K562 (cell line): ENCODE results near the gene NTRK3. TPM values are rescaled to one million over a fixed set of nuclear protein-coding genes. Genes with fewer than 3 reads are reported as not detected.

Experiments
- ATAC-seq: fragments of 200-7000 bp; cut with Tn5 transposase; 3 replicates; pipeline ENCODE4 v1.9.1; 2020; ENCODE audit warnings: moderate library complexity
- BruUV-seq: library from RNA; stranded (reverse); fragments of 400-500 nt; replicated peaks from 2 replicates; lab custom pipeline; 2021; lab: Mats Ljungman, UMichigan
- CTCF ChIA-PET: fragments of 300-600 bp; formaldehyde crosslinking; extraction: SDS; loops from one replicate; lab custom pipeline; 2021; ENCODE audit warnings: low intra/inter-chr PET ratio; lab: Yijun Ruan, JAX
- POLR2A ChIA-PET: fragments of 300-600, 350-650 bp; sonication (Branson Sonifier 250); formaldehyde crosslinking; extraction: SDS; loops from one replicate; lab custom pipeline; 2021; ENCODE audit warnings: antibody characterized with exemption, inconsistent platforms; lab: Yijun Ruan, JAX
- DNase-seq, 4 experiments: peaks; one replicate each; pipeline versions ENCODE4 v3.0.0 to v3.0.0-alpha.2; 2011 to 2018; ENCODE audit warnings: low spot score in 3 of 4, mixed read lengths in 3 of 4; ENCODE audit errors: extremely low read depth in 1 of 4
- FAIRE-seq: peaks from 2 replicates; lab custom pipeline; 2011; peaks lifted over from hg19 to GRCh38; lab: Jason Lieb, UNC
- H2AFZ ChIP-seq: 2 replicates; pipeline ENCODE4 v1.6.0; 2011; ENCODE audit warnings: low read depth, low read length, control low read depth, inconsistent platforms
- H3K27ac ChIP-seq: fragments of 200-600 bp; 3 replicates; pipeline ENCODE4 v1.8.0; 2011; ENCODE audit warnings: low read depth, mild to moderate bottlenecking, control low read depth, inconsistent platforms, low read length, moderate library complexity, mixed read lengths; ENCODE audit errors: extremely low read depth
- H3K27me3 ChIP-seq, 2 experiments: fragments of 300-600 bp in 1 of 2; 2 replicates in 1 of 2; 3 replicates in 1 of 2; pipeline versions ENCODE4 v1.6.0 to v1.8.0; 2011; ENCODE audit warnings: inconsistent platforms in 2 of 2, low read length in 2 of 2, mild to moderate bottlenecking in 1 of 2, mixed read lengths in 1 of 2, moderate library complexity in 1 of 2; ENCODE audit not compliant: control insufficient read depth in 2 of 2, insufficient read depth in 2 of 2
- H3K36me3 ChIP-seq: fragments of 300-600 bp; 3 replicates; pipeline ENCODE4 v1.8.0; 2011; ENCODE audit warnings: mild to moderate bottlenecking, low read length, inconsistent platforms; ENCODE audit not compliant: control insufficient read depth, insufficient read depth
- H3K4me1 ChIP-seq, 2 experiments: fragments of 200-600 bp in 1 of 2; replicated peaks in 1 of 2; 2 replicates in 1 of 2; 3 replicates in 1 of 2; pipeline versions ENCODE4 v1.5.1 to v1.8.0; 2011; ENCODE audit warnings: inconsistent platforms in 2 of 2, low read length in 2 of 2, mild to moderate bottlenecking in 1 of 2, mixed read lengths in 1 of 2, moderate library complexity in 1 of 2; ENCODE audit not compliant: control insufficient read depth in 2 of 2, insufficient read depth in 2 of 2
- H3K4me2 ChIP-seq: 2 replicates; pipeline ENCODE4 v1.6.1; 2011; ENCODE audit warnings: low read length, control low read depth, inconsistent platforms, mixed read lengths; ENCODE audit not compliant: insufficient read depth
- H3K4me3 ChIP-seq: fragments of 200-600 bp; sonication (generic), shearing (Covaris generic); 2 replicates; pipeline ENCODE4 v1.5.1; 2016; ENCODE audit warnings: control low read depth, inconsistent platforms
- H3K79me2 ChIP-seq: fragments of 200-600 bp; 3 replicates; pipeline ENCODE4 v1.8.0; 2011; ENCODE audit warnings: low read length, inconsistent platforms; ENCODE audit not compliant: control insufficient read depth, insufficient read depth
- H3K9ac ChIP-seq, 2 experiments: 2 replicates each; pipeline versions ENCODE4 v1.6.0 to v1.6.1; 2011; ENCODE audit warnings: low read depth in 2 of 2, low read length in 2 of 2, control low read depth in 1 of 2, inconsistent platforms in 1 of 2, mild to moderate bottlenecking in 1 of 2, mixed read lengths in 1 of 2; ENCODE audit not compliant: insufficient read depth in 1 of 2
- H3K9me1 ChIP-seq: one replicate; pipeline ENCODE4 v1.6.0; 2011; ENCODE audit warnings: inconsistent platforms, mild to moderate bottlenecking, low read length, moderate library complexity; ENCODE audit not compliant: control insufficient read depth, insufficient read depth
- H3K9me3 ChIP-seq: replicated peaks from 2 replicates; pipeline ENCODE4 v1.5.1; 2011; ENCODE audit warnings: low read depth, low read length, inconsistent platforms; ENCODE audit not compliant: control insufficient read depth, insufficient read depth
- H4K20me1 ChIP-seq: replicated peaks from 2 replicates; pipeline ENCODE4 v1.6.1; 2011; ENCODE audit warnings: low read length, inconsistent platforms, mixed read lengths; ENCODE audit not compliant: control insufficient read depth, insufficient read depth
- CBFB ChIP-seq: sonication (generic); formaldehyde crosslinking; IDR thresholded peaks from 2 replicates; pipeline ENCODE4 v1.4.0; 2020; ENCODE audit warnings: mild to moderate bottlenecking, missing genetic modification reagents
- E2F8 ChIP-seq: fragments of 450-650 bp; IDR thresholded peaks from 2 replicates; pipeline ENCODE4 v1.7.1; 2018; ENCODE audit warnings: mild to moderate bottlenecking, low read depth; ENCODE audit not compliant: partially characterized antibody
- ETS2 ChIP-seq: IDR thresholded peaks from 2 replicates; pipeline ENCODE4 v1.6.1; 2016; ENCODE audit warnings: borderline replicate concordance, missing genetic modification characterization, mild to moderate bottlenecking, moderate library complexity, missing compliant biosample characterization; ENCODE audit not compliant: poor library complexity, severe bottlenecking
- HNRNPLL ChIP-seq: fragments of 200-400 bp; formaldehyde crosslinking; IDR thresholded peaks from 2 replicates; pipeline ENCODE4 v1.6.1; 2017; ENCODE audit warnings: low read length, low read depth, mild to moderate bottlenecking; ENCODE audit not compliant: poor library complexity, severe bottlenecking
- MCM2 ChIP-seq: fragments of 450-650 bp; IDR thresholded peaks from 2 replicates; pipeline ENCODE4 v1.6.1; 2017; ENCODE audit warnings: low read depth, mild to moderate bottlenecking
- MEIS2 ChIP-seq: fragments of 450-650 bp; IDR thresholded peaks from 2 replicates; pipeline ENCODE4 v1.6.1; 2014; ENCODE audit warnings: mild to moderate bottlenecking; ENCODE audit not compliant: partially characterized antibody
- PHF21A ChIP-seq: fragments of 450-650 bp; IDR thresholded peaks from 2 replicates; pipeline ENCODE4 v1.6.1; 2017; ENCODE audit warnings: low read depth, borderline replicate concordance
- POLR3G ChIP-seq: IDR thresholded peaks from 2 replicates; pipeline ENCODE4 v1.6.1; 2011; ENCODE audit not compliant: insufficient read length, insufficient replicate concordance; ENCODE audit errors: extremely low read depth
- SFPQ ChIP-seq: fragments of 200-400 bp; formaldehyde crosslinking; IDR thresholded peaks from 2 replicates; pipeline ENCODE4 v1.6.1; 2017; ENCODE audit warnings: mild to moderate bottlenecking, low read depth, low read length, moderate library complexity
- SMARCC2 ChIP-seq: fragments of 450-650 bp; IDR thresholded peaks from 2 replicates; pipeline ENCODE4 v1.6.1; 2017; ENCODE audit warnings: antibody characterized with exemption, moderate library complexity, mild to moderate bottlenecking, low read depth
- SRSF7 ChIP-seq: fragments of 200-400 bp; formaldehyde crosslinking; optimal IDR thresholded peaks from 2 replicates; pipeline ENCODE3; 2017; ENCODE audit warnings: mild to moderate bottlenecking, low read depth, low read length
- TAL1 ChIP-seq: fragments of 450-650 bp; IDR thresholded peaks from 2 replicates; pipeline ENCODE4 v1.6.1; 2016; ENCODE audit warnings: mild to moderate bottlenecking
- WGBS: fragments of 100-300 bp; shearing (Covaris generic); methylation state at CpG from one replicate; pipeline ENCODE4 v1.1.6; 2016; ENCODE audit warnings: low coverage, mixed read lengths; ENCODE audit not compliant: insufficient coverage; ENCODE audit errors: missing lambda C conversion rate; 5-methylcytosine and 5-hydroxymethylcytosine counted together
- in situ Hi-C: fragments of 300-500 bp; cut with MboI; formaldehyde crosslinking; loops from 4 replicates; pipeline ENCODE4 v1.15.0; 2018; ENCODE audit warnings: inconsistent platforms, mixed read lengths
- intact Hi-C: fragments of 100-400 bp; cut with micrococcal nuclease; formaldehyde crosslinking; loops from 2 replicates; pipeline ENCODE4 v1.14.2; 2022
- polyA plus RNA-seq, 8 experiments: library from polyadenylated mRNA; depleted of rRNA in 4 of 8; stranded (reverse) in 5 of 8; unstranded in 3 of 8; fragments of >200 nt; fragmentation: Nextera tagmentation in 2 of 8; fragmentation: Illumina TruSeq in 1 of 8; extraction: Ambion mirVana in 2 of 8; extraction: Trizol in 1 of 8; gene quantifications; 2 replicates each; pipeline versions ENCODE4 v1.2.1 to v1.2.3, GENCODE V29; 2011 to 2014; ENCODE audit warnings: inconsistent platforms in 1 of 8, missing spikeins in 1 of 8
- total RNA-seq, 7 experiments: library from RNA; depleted of rRNA in 6 of 7; stranded (reverse); fragments of >200 nt in 6 of 7; fragmentation: Illumina TruSeq in 2 of 7; extraction: Trizol in 2 of 7; gene quantifications; 2 replicates each; pipeline versions ENCODE4 v1.2.1 to v1.2.3, GENCODE V29; 2011 to 2021; ENCODE audit warnings: low replicate concordance in 1 of 7
- TF ChIP-seq, protein P1 (sequence below): sonication (generic); formaldehyde crosslinking; IDR thresholded peaks from 2 replicates; pipeline ENCODE4 v1.8.0; 2022; ENCODE audit warnings: missing genetic modification reagents, mild to moderate bottlenecking, borderline replicate concordance
- TF ChIP-seq, protein P2 (sequence below): fragments of 450-650 bp; formaldehyde crosslinking; IDR thresholded peaks from 2 replicates; pipeline ENCODE4 v1.4.0; 2020; ENCODE audit warnings: mild to moderate bottlenecking

The NTRK3 gene
- total and polyA plus RNA-seq, 9 of the 15 experiments (the other 6 are each of a cell fraction or from before 2014, with no cell fraction given): 0.11 to 0.13 TPM; not detected in 7

GRCh38 chr15:88232771-88233201 is 23.8 kb downstream of the NTRK3 start:
- WGBS: 0% methylated on average over 3 of the region's 4 CpGs
- Histone ChIP-seq H3K9me3 (no peaks in the 10 kb centered on the region), H3K79me2 (no peaks in the 10 kb centered on the region), H3K4me2 (no peak overlapping the region), H3K27me3 (peaks cover 0 to 9% of the 10 kb centered on the region in 2 experiments; a peak in 2 of 5 replicates), H3K9ac (no peak overlapping the region), H2AFZ (no peak overlapping the region), H3K9me1 (no peaks in the 10 kb centered on the region), H4K20me1 (no peaks in the 10 kb centered on the region), H3K4me3 (no peak overlapping the region), H3K36me3 (no peaks in the 10 kb centered on the region), H3K4me1 (no peaks in the 10 kb centered on the region), H3K27ac (no peak overlapping the region)
- ChIA-PET CTCF (no interaction called here), POLR2A (no interaction called here)
- in situ Hi-C loops: loop anchor here (25.0 kb wide), 1 partner anchor 1320 kb away; no protein-coding TSS in a partner anchor
- ATAC-seq (no peak), DNase-seq (no peak), FAIRE-seq (no peak)
- intact Hi-C loops: no loop called here
- no TSS peak for BruUV-seq
- TF ChIP-seq, protein P1, sequence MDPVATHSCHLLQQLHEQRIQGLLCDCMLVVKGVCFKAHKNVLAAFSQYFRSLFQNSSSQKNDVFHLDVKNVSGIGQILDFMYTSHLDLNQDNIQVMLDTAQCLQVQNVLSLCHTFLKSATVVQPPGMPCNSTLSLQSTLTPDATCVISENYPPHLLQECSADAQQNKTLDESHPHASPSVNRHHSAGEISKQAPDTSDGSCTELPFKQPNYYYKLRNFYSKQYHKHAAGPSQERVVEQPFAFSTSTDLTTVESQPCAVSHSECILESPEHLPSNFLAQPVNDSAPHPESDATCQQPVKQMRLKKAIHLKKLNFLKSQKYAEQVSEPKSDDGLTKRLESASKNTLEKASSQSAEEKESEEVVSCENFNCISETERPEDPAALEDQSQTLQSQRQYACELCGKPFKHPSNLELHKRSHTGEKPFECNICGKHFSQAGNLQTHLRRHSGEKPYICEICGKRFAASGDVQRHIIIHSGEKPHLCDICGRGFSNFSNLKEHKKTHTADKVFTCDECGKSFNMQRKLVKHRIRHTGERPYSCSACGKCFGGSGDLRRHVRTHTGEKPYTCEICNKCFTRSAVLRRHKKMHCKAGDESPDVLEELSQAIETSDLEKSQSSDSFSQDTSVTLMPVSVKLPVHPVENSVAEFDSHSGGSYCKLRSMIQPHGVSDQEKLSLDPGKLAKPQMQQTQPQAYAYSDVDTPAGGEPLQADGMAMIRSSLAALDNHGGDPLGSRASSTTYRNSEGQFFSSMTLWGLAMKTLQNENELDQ: no peak
- TF ChIP-seq PHF21A (no peak), SMARCC2 (no peak), SFPQ (no peak), POLR3G (no peak), TAL1 (no peak), CBFB (no peak), HNRNPLL (no peak), SRSF7 (no peak), E2F8 (no peak), MEIS2 (no peak), ETS2 (no peak), MCM2 (no peak)
- TF ChIP-seq, protein P2, sequence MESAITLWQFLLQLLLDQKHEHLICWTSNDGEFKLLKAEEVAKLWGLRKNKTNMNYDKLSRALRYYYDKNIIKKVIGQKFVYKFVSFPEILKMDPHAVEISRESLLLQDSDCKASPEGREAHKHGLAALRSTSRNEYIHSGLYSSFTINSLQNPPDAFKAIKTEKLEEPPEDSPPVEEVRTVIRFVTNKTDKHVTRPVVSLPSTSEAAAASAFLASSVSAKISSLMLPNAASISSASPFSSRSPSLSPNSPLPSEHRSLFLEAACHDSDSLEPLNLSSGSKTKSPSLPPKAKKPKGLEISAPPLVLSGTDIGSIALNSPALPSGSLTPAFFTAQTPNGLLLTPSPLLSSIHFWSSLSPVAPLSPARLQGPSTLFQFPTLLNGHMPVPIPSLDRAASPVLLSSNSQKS: no peak
